ENCODE results near the gene CCNY.

Gene CCNY

DNA sequence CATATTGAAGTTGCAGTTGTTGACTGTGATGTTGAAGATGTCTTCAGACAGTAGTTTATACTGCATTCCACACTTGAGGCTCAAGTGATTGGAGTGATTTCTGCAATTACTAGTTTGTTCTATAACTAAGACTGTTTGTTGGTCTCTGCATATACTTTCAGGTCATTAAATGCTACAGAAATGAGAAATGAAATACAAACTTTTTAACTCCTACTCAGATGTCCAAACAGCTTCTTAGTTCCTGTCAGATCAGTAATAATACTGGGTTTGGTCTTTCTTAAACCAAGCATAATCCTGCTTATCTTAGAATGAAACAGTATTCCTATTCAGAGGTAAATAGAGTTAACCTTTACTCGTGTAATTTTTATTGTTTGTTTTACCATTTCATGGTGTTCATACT is 115.9 kb downstream of the CCNY start:
- ChIA-PET CTCF (no interaction called here), POLR2A (no interaction called here)
- H3K4me3 ChIP-seq (ENCODE audit: low read depth, low read length) = no peak overlapping the region
- TF ChIP-seq, protein P1, sequence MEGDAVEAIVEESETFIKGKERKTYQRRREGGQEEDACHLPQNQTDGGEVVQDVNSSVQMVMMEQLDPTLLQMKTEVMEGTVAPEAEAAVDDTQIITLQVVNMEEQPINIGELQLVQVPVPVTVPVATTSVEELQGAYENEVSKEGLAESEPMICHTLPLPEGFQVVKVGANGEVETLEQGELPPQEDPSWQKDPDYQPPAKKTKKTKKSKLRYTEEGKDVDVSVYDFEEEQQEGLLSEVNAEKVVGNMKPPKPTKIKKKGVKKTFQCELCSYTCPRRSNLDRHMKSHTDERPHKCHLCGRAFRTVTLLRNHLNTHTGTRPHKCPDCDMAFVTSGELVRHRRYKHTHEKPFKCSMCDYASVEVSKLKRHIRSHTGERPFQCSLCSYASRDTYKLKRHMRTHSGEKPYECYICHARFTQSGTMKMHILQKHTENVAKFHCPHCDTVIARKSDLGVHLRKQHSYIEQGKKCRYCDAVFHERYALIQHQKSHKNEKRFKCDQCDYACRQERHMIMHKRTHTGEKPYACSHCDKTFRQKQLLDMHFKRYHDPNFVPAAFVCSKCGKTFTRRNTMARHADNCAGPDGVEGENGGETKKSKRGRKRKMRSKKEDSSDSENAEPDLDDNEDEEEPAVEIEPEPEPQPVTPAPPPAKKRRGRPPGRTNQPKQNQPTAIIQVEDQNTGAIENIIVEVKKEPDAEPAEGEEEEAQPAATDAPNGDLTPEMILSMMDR (IDR thresholded peaks at IDR 0.05; ENCODE audit: insufficient read depth, low read length, missing control alignments) = no peak
- no peak for DNase-seq (ENCODE audit: low read depth, low spot score)

DNA sequence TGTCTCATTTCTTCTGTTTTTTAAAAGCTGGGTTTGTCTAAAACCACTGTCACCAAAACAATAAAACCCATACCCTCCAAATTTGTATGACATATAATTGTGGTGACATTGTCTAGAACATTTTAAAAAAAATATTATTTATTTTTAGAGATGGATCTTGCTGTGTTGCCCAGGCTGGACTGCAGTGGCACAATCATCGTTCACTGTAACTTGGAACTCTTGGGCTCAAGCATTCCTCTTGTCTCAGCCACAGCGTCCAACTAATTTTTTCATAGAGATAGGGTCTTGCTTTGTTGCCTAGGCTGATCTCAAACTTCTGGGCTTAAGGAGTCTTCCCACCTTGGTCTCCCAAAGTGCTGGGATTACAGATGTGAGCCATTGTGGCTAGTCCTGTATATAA is 116.5 kb downstream of the CCNY start:
- no peak for DNase-seq (ENCODE audit: low read depth, low spot score)
- no peak overlapping the region for H3K4me3 ChIP-seq (ENCODE audit: low read depth, low read length)
- TF ChIP-seq, protein P1 (IDR thresholded peaks at IDR 0.05; ENCODE audit: insufficient read depth, low read length, missing control alignments) = no peak
- ChIA-PET CTCF (no interaction called here), POLR2A (interaction anchor here (0.7 kb wide), 1 partner anchor 112 kb away, joined by 5 read pairs; no protein-coding TSS in a partner anchor)

DNA sequence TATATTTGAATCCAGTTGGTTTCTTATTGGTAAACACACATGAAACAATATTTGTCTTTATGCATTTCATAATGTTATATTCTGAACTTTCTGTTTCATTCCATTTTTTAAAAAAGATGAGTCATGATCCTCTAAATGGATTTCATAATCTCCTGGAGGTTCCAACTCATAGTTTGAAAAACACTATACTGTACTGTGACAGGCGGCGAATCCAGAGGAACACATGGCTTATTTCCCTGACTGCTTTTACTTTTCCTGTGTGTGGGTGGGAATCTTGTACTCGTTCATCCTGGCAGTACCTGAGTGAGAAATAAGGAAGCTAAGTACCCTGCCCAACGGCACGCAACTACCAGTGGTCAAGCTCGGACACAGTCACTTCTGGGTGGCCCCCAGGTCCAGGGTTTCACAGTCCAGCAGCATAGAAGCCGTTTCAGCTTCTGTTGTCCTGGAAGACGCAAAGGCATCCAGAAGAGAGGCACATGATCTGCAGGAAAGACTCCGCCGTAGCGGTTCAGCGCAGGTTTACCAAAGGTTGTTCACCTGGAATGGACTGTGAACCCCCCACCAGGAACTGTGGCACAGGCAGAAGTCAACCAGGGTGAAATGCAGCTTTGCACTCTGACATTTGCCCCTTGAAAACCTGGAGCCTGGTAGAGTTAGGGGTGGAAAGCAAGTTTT is 117.7 kb downstream of the CCNY start:
- ChIA-PET POLR2A (no interaction called here), CTCF (interaction anchor here (1.8 kb wide), 1 partner anchor 109 kb away, joined by 5 read pairs; no protein-coding TSS in a partner anchor)
- DNase-seq (ENCODE audit: low read depth, low spot score) = no peak
- TF ChIP-seq, protein P1 (IDR thresholded peaks at IDR 0.05; ENCODE audit: insufficient read depth, low read length, missing control alignments) = no peak
- H3K4me3 ChIP-seq (ENCODE audit: low read depth, low read length) = no peak overlapping the region

DNA sequence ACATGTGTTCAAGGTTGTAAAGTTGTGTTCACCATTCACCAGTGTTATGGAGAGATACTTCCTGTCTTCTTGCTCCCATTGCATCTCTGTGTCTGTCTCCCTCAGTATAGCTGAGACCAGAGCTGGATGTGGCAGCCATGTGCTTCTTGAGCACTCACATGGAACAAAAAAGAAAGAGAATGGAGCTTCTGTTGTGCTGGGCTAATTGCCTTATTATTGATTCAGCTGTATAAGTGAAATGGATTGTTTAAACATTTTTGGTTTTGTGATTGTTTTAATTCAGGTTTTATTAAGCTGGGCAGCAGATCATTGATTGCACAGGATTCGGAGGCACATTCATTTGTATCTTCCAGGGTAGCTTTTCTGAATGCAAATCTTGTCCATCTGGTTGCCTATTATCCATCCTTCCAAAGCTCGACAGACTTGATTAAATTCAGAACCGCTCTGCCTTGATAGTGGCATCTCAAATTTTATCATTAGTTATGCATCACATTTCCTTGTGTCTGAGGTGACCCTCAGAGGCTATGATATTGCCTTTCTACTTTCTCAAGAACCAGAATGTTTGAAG is 119.9 kb downstream of the CCNY start:
- H3K4me3 ChIP-seq (ENCODE audit: low read depth, low read length) = no peak overlapping the region
- DNase-seq (ENCODE audit: low read depth, low spot score) = no peak
- TF ChIP-seq, protein P1 (IDR thresholded peaks at IDR 0.05; ENCODE audit: insufficient read depth, low read length, missing control alignments) = no peak
- POLR2A ChIA-PET = no interaction called here
- CTCF ChIA-PET = no interaction called here

DNA sequence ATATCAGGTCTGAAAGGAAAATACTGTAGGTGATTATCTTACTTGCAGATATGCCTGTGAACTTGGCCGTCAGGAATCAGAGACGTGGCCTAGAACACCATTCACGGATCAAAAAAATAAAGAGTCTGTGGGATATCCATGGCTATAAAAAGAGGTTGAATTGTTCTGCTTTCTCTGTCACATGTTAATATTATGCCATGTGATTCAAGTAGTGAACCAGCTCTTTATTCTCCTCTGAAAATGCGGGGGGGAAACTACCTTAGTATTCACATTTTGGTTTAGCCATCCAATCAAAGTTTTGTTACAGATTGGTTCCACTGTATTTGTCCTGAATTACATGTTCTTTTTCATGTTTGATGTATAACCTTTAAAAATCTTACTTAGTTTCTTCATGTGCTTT is 120.5 kb downstream of the CCNY start:
- POLR2A ChIA-PET = no interaction called here
- no peak overlapping the region for H3K4me3 ChIP-seq (ENCODE audit: low read depth, low read length)
- TF ChIP-seq, protein P1 (IDR thresholded peaks at IDR 0.05; ENCODE audit: insufficient read depth, low read length, missing control alignments) = no peak
- no peak for DNase-seq (ENCODE audit: low read depth, low spot score)
- CTCF ChIA-PET = no interaction called here

DNA sequence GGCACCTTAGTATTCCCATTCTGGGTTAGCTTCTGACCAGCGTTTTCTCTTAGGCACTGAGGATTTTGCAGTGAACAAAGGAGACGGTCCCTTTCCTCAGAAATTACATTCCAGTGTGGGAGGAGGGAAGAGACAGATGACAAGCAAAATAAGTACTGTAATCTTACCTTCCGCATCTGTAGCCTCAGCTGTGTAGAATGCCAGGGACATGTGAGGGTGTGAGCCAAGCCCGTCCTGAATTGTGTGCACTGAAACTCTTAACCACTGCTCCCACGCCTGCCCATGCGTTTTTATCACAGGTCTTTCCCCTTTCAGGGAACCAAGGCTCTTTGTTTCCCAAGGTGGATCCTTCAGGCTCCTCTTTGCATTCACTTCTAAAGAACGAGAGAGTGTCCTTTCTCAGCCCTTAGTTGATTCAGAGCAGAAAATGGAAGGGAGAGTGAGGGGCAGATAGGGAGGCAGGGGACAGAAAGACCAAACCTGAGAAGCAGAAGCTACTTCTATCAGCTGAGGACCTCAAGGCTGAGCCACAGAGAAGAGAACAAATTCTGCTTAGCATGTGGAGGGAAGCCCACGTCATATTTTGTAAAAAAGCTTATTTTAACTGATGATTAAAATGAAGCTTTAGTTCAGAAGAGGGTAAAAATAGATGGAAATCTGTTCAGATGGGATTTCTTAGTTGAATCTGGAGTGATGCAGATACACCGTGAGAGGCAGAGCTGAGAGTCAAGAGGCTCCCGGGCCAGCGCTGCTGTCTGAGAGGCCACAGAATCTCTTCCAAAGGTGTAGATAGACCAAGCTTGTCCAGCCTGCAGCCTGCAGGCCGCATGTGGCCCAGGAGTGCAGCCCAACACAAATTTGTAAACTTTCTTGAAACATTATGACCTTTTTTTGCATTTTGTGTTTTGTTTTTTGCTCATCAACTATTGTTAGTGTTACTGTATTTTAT is 122.5 kb downstream of the CCNY start:
- DNase-seq (ENCODE audit: low read depth, low spot score) = no peak
- ChIA-PET POLR2A (no interaction called here), CTCF (no interaction called here)
- H3K4me3 ChIP-seq (ENCODE audit: low read depth, low read length) = no peak overlapping the region
- TF ChIP-seq, protein P1 (IDR thresholded peaks at IDR 0.05; ENCODE audit: insufficient read depth, low read length, missing control alignments) = no peak
